GM18858 (cell line): ENCODE data around the gene SATB2.

Source experiments
- ATAC-seq: cut with Tn5 transposase; IDR thresholded peaks from one replicate; pipeline ENCODE4 v1.9.1; 2021; ENCODE audit not compliant: unreplicated experiment

Gene SATB2

DNA sequence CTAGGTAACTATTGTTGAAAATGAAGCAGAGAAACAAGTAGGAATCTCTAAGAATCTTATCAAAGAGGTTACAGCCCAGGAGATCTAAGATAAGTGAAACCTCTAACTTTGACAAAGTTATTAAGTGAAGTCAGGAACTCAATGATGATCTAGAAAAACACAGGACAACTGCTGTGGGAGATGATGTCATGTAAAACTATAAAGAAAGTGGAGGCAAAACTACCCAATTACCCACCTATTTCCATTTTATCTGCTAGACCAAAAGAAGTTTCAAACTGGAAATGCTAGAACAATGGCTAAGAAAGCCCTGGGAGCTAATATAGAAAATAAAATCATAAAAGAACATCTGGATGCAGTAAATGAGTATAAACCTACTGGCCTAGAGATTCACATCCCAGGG, 50.3 kb downstream of the SATB2 start:
- ATAC-seq: no peak

GRCh38 chr2:199405241-199405640, 52.5 kb downstream of the SATB2 start:
- no peak for ATAC-seq

DNA sequence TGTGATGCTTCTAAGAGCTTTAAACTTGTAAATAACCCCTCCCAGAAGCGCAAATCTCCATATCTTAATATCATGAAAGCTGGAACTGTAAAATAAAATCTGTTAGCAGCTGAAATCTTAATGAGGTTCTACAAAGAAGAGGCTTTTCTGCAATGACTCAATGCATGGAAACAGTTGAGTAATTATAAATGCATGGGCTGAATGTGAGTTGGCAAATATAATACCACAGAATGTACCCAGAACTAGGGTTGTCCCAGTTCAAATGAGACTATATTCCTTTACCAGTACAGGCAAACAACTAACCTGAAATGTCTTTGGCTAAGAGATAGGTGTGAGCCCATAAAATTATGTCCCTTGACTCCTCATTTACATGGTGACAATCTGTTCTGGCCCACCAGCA, 52.9 kb downstream of the SATB2 start:
- ATAC-seq: no peak

DNA sequence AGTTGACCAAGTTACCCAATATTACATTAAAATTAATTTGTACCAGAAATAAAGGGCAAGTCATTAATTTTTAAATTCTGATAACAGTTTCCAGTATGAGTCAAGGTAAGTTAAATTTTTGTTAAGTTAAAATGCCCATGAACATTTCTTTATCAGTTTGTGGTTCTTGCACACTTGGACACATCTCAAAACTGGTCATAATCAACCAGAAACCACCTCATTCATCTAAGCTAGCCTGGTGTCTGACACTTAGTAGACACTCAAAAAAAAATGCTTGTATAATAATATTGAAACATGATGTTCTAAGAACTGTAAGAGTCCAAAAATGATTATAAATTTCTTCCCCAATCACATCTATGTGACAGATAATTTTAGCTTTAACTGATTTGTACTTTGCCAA, 62.4 kb downstream of the SATB2 start:
- no peak for ATAC-seq

- no peak for ATAC-seq
Measured at GRCh38 chr2:199392363-199392762, 65.4 kb downstream of the SATB2 start.

- no peak for ATAC-seq
Measured at GRCh38 chr2:199388728-199389268, 68.9 kb downstream of the SATB2 start.

DNA sequence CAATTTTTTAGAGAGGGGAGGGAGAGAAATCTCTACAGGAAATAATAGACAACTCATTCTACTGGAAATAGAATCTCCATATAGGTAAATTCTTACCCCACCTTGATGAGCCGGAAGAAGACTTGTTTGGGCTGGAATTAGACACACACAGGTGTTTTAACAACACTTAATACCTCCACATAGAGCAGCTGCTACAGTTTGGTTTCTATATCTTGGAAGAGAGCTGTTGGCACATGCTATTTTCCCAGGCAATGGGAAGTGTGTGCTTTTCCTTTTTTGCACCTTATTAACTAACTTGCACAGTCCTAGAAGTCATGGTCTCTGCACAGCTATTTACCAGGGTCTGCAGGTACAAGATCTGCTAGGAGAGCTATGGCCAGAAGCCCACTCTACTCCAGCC, 73.7 kb downstream of the SATB2 start:
- ATAC-seq: no peak

DNA sequence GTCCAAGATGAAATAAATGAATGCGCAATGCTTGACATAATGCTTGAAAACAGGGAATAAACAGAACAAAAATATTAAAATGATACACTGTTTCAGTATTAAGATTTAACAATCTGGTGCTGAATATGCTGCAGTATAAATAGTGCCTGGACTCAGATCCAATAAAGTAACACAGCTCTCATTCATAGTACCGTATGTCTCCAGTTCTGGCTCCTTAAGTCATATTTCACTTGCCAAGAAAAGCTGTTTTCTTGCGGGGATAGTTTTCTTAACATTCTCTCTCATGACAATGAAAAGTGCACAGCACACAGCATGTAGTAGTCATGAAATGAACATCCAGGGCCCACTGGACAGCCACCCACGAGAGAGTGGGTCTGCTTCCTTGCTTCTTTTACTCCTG, 74.7 kb downstream of the SATB2 start:
- no peak for ATAC-seq

GRCh38 chr2:199382091-199382490, 75.6 kb downstream of the SATB2 start:
- ATAC-seq: no peak

- ATAC-seq: no peak
Measured at GRCh38 chr2:199381531-199381930, 76.2 kb downstream of the SATB2 start.

DNA sequence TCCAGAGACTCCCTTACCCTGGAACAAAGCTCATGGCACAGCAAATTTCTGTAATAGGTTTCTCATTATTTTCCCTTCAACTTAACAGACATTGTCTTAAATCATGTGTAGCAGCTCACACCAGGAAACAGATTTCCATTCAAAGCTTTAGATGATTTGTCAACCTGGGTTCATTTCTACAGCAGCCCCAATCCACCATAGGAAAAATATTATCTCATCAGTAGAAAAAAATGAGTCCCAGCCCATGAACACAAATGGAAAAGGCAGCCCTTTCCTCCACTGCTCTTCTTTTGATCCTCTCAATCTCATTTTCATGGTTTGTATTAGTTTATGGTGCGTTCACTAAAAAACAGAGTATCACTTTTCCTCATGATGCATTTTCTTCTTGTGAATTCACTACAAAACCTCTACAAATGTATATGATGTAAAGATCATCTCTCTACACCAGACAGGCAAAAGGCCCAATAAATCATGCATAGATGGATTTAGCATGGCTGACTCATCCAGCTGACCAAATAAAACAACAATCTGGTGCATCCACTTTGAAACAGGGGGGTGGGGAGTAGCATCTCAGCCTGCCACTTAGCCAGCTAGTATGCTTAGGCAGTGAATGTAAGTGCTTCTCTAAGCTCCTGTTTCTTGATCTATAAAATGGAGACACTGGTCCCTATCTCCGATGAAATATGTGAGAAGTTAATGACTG, 78.6 kb downstream of the SATB2 start:
- ATAC-seq: no peak

DNA sequence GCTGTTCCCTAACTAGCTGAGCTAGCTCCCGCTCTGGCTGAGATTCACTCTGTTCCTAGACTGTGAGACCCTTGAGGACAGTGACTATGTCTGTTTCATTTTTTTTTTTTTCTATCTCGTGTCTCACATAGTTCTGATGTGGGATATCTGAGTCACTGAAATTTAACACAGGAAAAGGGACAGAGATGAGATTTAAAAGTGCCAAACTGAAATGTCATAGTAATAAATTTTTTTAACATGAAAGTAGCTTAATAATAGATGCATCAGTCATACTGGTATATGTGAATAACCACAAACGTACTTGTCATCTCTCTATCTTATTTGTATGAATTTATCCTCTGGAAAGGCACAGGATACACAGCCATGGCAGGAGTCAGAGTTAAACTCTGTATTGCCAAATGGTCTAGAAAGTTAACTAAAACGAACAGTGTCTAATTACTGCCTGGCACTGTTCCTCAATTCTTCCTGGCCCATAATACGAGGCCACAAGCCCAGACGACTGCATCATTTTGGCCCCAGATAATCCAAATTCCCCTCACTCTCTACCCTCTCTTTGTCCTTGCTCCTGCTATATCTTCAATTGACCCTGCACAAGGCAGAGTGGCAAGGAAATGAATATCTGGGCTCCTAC, 87.5 kb downstream of the SATB2 start:
- no peak for ATAC-seq

DNA sequence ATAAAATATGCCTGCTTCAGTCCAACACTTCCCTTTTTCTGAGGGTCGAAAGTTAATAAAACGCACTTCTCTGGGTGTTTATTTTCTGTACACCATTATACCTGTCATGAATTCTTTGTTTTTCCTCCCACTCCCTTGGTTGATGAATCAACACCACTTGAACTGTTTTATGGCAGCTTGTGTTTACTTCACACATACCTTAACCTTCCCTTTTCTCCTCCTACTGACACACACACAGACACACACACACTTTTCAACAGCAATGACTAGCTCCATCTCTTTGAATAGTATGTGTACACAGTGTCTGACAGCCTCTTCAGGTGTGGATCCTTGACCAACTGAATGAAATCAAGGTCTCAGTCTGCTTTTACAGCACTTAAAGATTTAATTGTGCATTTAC, 91.3 kb downstream of the SATB2 start:
- ATAC-seq: no peak

DNA sequence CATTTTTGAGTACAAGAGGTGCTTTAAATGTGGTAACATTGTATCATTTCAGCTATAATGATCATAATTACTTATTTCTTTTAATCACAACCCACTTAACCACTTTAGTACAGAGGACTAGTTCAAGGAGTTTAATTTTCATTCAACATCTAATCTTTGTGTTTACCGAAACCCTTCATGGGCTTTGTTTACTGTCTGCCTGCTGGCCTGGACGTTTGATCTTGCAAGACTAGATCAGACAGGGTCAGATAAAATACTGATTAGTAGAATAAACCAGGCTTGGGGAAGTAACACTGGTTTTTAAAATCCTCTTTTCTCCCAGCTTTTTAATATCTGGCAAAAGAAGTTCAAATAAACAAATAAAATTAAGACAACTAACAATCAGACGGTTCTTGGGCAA, 93.6 kb downstream of the SATB2 start:
- no peak for ATAC-seq

DNA sequence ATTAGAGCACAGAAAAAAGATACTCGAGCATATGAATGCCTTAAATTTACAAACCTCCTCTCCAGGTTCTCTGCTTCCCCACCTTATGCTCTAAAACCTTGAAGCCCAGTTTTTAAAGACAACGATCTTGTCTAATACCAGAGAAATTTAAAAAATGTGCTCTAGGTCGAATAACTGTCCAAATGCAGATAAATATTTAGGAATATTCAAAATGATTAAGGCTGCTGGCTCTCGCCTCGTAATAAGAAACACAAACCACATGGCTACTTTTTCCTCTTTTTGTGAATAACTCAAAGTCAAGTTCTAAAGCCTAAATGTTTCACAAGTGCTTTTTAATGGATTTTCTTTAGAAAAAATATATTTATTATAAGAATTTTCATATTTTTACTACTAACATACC, 101.3 kb downstream of the SATB2 start:
- no peak for ATAC-seq

DNA sequence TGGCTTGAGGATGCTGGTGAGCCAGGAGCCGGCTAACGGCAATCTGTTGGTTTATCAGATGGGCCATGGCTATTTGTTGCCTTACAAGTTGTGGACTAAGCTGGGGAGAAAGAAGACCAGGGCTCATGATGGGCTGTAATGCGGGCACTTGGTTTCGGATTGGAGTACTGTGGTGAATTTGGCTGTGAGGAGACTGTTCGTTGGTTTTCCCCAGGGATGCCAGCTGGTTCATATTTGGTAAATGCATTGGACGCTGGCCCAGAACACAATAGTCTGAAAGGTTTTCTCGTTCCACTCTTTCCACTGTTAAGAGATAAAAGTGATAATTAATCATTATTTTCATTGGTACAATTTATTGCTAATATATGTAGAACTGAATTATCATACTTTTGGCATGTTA, 108.9 kb downstream of the SATB2 start:
- ATAC-seq: no peak

DNA sequence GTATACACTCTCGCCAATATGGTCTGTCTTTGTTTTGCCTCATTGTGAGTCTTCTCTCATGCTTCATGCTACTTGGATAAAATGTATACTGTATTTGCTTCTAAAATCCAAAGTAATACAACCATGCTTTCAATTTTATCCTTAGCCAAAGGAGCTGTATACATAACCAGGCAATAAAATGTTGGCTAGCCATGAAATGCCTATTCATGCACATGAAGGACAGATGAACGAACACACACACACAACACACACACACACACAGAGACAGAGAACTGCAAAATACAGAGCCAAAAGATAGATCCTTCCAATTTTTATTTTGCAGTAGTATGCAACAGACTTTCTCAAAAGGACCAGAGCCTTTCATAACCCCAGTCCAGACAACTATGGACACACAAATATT, 113.7 kb downstream of the SATB2 start:
- ATAC-seq: no peak

- no peak for ATAC-seq
Measured at GRCh38 chr2:199342334-199342733, 115.4 kb downstream of the SATB2 start.

GRCh38 chr2:199341123-199341522, 116.6 kb downstream of the SATB2 start:
- ATAC-seq: no peak

DNA sequence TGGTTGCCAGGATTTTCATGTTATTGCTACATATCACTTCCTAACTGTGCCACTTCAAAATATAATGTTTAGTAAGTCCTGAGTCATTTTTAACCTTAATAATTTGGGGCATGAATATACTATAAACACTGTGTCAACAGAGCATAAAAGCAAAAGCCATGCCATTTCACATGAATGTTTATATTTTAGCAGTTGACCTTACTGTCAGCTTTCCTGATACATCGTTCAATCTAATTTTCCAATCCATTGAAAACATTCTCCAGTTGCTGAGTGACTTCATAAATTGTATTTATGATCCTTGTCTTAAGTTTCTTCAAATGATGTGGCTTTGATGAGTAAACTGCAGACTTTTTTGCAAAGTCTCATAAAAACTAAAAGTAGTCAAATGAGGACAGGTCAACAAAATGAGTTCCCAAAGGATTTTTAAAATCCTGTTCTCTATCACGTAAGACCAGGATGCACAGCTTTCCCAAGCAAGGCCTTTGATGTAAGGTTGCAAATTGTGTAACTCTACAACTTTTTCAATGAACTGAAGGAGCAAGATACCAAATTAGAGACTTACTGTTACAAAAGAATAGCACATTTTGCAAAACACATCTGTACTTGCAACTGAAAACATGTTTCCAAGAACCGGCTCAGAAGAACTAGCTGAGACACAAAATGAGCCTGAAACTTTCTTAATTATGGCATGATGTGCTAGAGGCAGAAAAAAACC, 117.7 kb downstream of the SATB2 start:
- no peak for ATAC-seq

DNA sequence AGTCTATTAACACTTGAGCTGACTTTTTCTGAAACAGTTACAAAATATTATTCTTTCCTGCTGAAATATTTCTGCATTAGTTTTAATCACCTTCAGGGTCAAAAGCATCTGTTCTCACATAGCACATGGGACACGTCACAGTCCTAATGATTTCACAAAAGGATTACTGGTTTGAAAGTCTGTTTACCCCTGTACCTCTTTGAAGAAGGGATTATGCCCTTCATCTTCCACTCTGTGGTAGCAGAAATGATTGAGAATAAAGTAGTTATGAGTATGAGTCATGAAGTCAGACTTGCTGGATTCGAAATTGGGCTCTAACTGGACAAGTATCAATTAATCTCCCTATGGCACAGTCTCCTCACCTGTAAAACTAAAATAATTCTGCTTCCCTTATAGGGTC, 121.2 kb downstream of the SATB2 start:
- ATAC-seq: no peak

- ATAC-seq: no peak
Measured at GRCh38 chr2:199335502-199335901, 122.2 kb downstream of the SATB2 start.
